ENCODE results near the gene CCDC9.

The CCDC9 gene

DNA sequence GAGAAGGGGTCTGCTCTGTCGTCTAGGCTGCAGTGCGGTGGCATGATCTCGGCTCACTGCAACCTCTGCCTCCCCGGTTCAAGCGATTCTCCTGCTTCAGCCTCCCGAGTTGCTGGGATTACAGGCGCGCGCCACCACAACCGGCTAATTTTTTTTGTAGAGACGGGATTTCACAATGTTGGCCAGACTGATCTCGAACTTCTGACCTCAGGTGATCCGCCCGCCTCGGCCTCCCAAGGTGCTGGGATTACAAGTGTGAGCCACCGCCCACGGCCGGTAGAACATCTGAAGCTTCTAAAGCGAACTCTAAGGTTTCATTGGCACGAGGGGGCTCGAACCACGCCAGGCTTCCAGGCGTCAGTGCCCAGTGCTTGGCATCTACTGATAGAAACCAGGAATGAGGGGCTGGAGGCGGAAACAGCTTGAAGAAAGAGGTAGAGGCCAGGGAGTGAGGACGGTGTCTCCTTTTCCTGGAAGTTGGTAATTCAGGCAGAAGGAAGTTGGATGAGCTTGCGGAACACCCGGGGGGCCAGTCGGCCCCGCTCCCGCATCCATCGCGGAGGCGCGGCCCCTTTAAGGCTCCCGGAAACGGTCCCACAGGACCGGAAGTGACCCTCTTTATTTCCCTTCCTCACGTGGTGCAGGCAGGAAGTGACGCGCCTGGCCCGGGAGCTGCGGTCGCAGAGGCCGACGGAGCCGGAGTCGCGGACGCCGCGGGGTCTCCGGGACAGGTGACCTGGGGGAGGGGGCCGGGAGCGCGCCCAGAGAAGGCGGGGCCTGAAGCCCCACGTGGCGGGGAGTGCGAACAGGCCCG lies at the start of gene CCDC9:
Gene CCDC9, plus strand, starts transcription at position 647 of the 814 bp plus-strand sequence. CDS start 1,876 bp downstream, outside the sequence.
- FAIRE-seq (no peak), DNase-seq (ENCODE audit: low spot score) (peak; percentile 83)

DNA sequence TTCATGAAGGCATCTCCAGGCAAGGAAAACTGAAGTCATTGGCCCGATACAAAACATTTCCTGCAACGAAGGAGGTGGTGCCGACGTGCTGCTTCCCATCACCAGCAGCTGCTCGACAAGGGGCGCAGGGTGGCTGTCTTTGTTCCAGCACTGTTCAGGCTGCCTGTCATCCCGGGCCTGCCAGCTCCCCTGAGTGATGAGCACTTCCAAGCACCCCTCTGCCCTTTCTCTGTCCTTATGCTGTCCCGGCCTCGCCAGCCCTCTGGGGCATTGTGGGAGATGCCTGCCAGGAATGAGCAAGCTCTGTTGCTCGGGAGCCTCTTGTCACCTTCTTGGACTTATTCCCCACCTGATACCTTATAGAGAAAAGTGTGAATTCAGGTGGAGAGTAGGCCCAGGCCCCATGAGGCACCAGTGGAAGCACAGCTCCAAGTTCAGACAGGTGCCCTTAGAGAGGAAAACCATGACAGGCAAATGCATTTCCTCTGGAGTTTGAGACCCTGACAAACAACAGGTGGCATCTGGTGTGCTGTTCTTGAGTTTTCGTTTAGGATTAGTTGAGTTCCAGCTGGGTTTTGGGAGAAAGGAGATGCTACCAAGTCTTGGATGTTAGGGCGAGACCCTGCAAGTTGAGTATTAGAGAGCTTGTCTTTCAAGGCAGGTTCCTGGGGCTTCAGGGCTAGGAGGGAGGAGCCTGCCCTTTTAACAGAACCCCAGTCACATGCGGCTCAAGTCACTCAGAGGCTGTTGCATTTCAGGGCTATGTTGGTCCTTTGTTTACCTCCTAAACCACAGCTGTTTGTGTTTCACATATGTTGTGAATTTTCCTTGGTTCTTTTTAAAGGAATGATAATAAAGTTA lies 46.8 kb upstream of the CCDC9 start:
- FAIRE-seq: no peak
- DNase-seq (ENCODE audit: low spot score): no peak

DNA sequence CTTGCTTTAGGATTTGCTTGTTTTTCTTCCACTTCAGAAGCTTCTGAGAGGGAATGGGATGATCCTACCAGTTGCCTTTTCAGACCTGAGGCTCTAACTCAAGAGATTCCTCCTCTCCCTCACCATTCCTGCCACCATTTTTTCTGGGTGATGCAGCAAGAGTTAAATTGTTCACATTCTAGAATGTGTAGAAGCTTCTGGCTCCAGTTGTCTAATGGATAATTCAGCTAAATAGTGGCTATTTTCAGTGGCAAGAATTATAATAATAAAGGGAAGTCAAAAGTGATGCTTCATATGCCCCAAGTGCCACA lies 46.2 kb upstream of the CCDC9 start:
- FAIRE-seq: no peak

DNA sequence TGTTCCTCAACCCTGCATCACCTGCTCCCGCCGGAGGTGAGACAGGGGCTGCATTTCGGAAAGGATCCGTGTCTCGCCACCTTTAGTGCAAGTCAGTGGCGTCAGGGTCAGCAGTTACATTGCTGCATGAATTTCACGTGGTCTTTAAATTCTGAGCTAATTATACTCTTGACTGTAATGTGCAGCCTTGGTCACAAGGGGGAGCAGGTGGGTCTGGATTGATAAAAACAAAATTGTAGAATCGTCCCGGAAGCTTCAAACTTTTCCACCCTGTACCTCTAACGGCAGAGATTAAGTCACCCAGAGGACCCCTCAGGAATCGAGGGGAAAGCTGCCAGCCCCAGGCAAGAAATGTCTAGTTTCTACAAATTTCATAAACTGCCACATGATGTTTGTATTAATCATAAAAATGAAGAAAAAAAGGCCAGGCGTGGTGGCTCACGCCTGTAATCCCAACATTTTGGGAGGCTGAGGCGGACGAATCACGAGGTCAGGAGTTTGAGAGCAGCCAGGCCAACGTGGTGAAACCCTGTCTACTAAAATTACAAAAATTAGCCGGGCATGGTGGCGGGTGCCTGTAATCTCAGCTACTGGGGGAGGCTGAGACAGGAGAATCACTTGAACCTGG lies 45.5 kb upstream of the CCDC9 start:
- DNase-seq (ENCODE audit: low spot score) (peak; percentile 61), FAIRE-seq (no peak)

More for the DNA sequence above, 46.2 kb upstream of the CCDC9 start:
- DNase-seq (ENCODE audit: low spot score): no peak

DNA sequence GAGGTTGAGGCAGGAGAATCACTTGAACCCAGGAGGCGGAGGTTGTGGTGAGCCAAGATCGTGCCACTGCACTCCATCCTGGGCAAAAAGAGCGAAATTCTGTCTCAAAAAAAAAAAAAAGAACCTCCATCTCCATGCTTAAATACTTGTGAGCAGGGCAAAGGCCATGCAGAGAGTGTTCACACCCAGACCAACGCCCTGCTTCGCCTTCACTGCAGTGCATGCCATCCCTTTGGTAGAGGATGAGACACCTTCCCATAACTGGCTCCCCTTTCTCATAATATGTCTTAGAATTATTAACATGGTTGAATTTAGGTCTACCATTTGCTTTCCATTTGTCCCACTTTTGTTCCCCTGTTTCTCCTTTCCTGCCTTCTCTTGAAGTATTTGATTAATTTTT lies 40.7 kb upstream of the CCDC9 start:
- FAIRE-seq: no peak
- no peak for DNase-seq (ENCODE audit: low spot score)

DNA sequence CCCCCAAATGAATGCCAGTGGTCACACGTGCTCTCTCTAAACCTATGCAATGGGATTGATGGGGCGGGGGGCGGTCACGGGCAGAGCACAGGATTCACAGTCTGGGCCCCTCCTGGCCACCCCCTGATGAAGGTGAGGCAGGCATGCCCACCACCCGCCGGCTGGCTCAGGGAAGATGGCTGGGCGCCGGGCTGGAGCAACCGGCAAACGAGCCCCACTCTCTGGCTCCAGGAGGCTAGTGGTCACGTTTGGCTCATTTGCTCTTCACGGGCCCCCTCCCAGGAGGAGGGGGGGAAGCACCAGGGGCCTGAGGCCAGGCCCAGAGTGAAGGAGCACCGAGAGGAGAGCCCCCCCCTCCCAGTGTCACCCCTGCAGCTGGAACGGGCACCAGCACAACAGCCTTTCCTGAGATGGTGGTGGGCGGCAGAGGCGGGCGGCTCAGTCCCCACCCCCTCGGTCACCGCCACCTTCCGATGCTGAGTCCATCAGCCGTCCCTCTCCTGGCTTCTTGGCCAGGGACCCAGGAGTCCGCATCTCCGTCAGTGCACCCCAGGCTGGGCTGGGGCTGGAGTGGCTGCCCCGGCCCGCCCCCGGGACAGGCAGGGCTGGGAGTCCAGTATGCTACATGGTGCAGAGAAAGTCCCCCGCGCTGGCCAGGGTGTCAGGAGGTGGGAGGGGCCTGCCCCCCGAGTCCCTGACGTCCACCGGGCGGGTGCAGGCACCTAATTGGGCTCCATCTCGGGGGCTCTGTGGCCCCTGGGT lies 35.1 kb upstream of the CCDC9 start:
- DNase-seq (ENCODE audit: low spot score) (no peak), FAIRE-seq (no peak)

DNA sequence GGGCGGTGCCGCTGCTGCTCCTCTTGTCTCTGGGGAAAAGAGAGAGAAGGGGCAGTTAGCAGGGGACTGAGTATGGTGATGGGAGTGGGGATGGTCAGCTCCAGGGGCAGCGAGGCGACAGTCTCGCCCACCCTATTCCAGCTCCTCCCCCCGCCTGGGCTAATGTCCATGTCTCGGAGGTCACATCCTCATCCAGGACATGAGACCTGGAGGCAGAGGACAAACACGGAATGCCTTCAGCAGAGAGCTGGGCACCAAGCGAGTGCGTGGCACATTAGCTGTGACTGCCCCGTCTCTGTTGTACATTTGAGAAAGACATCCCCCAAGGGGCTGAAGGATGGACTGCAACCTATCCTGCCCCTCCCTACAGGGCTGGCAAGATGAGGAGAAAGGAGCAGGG lies 34.4 kb upstream of the CCDC9 start:
- DNase-seq (ENCODE audit: low spot score): no peak
- no peak for FAIRE-seq

DNA sequence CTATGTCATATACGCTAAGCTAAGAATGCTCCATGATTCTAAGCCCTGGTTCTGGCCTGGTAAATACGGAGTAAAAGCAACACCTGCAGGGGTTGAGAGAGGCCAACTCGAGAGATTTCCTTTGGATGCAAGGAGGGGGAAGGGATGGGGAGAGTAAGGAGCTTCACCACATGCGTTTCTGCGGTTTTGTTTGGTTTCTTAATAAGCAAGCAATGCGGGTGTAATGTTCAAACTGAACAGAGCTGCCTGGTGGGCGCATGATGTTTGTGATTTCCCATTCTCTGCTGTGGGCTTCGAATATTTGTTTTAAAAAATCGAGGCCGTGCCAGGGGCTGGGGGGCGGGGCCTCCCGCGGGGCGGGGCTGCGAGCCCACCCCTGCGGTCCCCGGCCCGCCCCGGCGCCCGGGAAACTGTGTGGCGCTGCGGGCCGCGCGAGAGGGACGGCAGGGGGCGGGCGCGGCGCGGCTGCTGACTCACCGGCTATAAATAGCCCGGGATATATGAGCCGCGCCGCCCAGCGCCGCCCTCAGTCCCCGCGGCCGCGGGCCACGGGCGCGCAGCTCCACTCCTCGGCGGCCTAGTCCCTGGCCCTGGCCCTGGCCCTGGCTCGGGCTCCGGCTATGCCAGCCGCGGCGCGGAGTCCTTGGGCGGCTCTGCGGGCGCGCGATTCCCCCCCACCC lies 30.4 kb upstream of the CCDC9 start:
- DNase-seq (ENCODE audit: low spot score) (peak; percentile 70), FAIRE-seq (no peak)

DNA sequence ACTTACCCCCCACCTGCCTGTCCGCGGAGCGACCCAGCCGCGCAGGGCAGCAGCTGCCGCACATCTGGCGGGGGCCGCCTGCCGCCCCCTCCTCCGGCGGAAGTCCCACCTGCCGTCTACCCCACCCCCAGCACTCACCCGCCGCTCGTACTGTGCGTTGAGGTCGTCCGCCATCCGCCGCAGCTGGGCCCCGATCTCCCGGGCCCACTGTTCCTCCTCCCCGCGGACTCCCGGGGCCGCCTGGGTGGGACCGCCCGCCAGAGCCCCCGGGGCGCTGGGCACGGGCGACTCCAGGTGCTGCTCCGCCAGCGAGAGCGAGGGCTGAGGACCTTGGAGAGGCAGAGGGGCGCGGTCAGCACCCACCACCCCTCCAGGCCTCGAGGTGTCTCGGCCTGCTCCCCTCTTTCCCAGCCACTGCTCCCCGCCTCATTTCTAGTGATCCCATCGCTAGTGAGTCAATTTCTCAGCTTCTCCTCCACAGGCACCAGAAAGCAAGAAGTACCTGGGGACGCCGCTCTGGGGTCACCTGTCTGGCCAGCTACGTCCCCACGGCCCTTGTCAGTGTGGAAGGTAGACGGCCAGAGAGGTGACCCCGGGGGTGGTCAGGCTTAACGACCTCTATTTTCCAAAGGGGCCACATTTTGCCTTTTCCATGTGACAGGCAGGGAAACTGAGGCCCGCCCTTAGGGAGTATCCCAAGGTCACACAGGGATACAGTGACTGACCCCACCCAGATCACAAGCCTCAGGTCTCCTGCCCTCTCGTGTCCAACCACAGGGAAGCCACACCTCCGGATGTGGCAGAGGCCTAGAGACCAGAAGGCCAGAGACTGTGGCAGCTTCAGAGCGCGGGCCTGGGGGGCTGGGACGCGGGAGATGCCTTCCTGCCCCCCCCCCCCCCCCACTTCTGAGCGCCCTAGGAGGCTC lies 29.6 kb upstream of the CCDC9 start:
- DNase-seq (ENCODE audit: low spot score) (peak; percentile 82), FAIRE-seq (no peak)

DNA sequence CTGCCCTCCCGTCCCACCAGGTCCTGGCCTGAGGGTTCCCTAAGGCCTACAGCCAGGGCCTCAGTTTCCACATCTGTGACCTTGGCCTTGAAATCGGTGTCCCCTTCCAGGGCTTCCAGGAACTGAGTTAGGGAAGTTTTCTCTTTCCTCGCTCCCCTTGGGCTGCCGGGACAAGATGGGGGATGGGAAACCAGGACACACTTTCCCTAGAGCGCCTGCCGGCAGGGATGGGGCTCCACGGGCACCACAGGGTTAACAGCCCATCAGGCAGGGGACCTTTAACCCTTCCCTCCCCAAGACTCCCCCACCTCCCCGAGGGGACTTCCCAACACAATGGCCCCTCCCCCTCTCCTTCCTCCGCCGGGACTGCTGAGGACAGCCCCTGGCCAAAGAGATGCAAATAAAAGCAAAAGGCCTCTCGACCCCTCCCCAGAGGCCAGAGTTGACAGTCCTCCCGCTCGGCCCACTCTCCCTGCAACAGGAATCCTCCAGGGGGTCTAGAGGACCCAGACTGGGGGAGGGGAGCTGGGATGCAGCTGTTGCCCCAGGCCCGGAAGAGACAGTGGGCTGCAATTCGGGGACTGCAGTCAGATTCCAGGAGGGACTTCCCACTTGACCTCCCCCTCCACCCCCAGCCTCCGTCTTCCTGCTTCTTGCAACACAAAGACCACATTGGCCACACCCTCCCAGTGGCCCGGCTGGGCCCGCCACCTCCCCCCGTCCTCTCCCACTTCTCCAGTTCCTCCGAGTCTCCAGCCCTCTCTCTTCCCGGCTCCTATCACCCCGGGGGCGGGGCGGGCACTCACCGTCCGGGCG lies 28.8 kb upstream of the CCDC9 start:
- FAIRE-seq: no peak

DNA sequence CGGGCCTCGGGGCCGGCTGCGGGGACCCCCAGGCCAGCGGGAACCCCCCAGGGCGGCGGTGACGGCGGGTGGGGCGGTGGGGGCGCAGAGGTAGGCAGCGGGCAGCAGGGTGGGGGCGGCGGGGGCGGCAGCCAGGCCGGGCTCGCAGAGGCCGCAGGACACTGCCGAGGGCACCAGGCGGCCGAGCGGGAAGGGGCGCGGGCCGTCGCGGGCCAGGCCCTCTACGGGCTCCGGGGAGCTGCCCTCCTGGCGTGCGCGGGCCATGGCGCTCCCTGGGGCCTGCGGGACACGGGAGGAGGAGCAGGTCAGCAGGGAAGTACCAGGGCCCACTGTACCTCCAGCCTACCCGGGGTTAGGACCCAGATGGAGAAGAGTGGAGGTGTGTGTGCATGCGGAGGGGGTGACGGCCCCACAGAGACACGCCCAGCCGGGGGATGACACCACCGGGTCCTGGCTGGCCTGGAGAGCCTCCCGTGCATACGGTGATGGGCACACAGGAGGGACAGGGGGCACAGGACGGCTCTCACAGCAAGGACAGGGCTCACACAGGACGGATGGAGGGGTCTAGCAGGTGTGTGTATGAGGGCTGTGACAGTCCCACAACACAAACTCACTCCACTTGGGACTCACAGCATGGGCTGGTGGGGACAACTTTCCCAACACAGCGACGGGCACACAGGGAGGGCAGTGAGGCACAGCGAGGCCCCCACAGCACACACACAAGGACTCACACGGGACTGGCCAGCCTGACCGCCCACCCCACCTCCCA lies 28.0 kb upstream of the CCDC9 start:
- DNase-seq (ENCODE audit: low spot score) (peak; percentile 34), FAIRE-seq (no peak)

More for the DNA sequence above, 28.8 kb upstream of the CCDC9 start:
- peak; percentile 83 for DNase-seq (ENCODE audit: low spot score)

DNA sequence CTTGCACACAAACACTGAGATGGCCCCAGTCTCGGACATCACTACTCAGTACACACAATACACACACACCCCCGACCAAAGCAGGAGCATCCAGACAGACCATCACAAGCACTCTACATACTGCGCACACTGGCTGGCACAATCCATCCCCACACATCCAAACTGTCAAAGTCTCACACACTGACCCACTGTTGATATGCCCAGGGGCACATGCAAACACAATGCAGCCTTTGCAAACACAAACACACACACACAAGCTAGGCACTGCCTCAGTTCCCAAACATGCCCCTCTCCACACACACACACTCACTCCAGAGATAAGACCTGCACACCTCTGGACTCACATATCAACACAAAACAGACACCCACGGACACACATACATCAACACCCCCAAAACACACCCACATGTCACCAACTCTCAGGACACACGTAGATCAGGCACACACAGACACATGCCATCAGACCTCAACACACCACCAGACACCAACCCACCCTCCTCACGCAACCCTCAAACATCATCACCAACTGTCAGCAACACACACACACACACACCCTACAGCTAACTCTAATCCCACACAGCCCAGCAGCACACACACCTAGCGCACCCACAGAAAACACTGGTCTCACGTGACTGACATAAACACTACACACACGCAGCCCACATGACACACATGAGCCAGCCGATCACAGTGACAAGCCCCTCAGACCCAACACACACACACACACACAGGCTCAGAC lies 27.2 kb upstream of the CCDC9 start:
- FAIRE-seq (no peak), DNase-seq (ENCODE audit: low spot score) (no peak)

DNA sequence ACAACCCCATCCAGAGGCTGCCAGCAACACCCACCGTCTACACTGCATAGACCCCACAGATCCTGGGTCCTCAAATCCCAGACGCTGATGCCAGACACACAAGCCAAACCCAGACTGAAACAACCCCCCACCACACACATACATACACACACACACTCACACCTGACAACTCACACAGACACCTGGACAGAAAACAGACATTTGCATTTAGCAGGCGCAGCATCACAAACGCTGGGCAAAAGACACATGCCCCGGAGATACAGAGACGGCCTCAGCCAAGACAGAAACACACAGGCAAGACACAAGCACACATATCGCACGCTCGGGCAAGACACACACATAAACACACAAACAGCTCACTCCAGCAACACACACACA lies 26.7 kb upstream of the CCDC9 start:
- FAIRE-seq: no peak
- no peak for DNase-seq (ENCODE audit: low spot score)

DNA sequence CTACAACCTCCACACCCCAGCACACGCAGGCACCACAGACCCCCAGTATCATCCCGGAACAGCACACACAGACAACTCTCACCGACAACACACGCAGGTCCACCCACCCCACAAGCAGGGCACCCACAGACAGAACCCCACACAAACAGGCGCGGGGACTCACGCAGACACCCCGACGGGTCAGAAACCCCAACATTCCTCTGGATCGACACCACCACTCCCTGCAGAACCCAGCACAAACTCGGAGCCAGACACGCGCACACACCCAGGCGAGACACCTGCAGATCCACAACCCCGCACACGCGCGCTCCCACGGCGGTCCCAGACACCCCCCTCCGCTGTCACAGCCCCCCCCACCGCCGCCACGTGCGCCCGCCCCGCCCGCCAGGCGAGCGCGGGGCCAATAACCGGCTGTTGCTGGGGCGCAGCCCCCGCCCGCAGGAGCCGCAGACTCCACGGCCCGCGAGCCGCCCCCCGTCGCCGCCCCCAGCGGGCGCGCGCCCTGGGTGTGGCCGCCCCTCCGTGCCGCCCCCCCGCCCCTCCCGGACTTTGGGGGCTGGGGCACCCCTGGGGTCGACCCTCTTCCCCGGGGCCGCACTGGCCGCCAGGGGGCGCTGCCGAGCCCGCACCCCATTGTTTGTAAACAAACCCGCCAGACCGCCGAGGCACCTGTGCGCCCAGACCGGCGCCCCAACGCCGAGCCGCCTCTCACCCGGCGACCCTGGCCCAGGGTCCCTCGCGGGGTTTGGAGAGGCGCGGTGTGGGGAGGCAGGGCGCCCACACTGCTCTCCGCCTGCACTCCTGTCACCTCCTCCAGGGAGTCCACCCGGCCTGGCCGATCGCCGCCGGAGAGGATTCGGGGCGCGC lies 26.0 kb upstream of the CCDC9 start:
- DNase-seq (ENCODE audit: low spot score) (no peak), FAIRE-seq (no peak)

DNA sequence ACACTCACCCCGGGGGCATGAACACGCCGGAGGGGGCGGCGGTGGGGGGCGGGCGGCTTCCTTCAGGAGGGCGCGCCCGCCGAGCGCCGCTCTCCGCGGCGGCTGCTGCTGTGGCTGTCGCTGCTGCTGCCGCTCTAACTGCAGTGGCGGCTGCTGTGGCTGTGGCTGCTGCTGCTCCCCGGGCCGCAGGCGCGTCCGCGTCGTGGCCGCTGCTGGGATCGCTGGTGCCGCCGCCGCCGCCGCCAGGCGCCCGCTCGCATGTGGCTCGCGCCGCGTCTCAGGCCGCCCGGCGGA lies 25.5 kb upstream of the CCDC9 start, which contains the start of gene BBC3:
Gene BBC3, minus strand, starts transcription at position 279 of the 294 bp plus-strand sequence. CDS start 2,768 bp downstream, outside the sequence.
- no peak for FAIRE-seq
- no peak for DNase-seq (ENCODE audit: low spot score)

DNA sequence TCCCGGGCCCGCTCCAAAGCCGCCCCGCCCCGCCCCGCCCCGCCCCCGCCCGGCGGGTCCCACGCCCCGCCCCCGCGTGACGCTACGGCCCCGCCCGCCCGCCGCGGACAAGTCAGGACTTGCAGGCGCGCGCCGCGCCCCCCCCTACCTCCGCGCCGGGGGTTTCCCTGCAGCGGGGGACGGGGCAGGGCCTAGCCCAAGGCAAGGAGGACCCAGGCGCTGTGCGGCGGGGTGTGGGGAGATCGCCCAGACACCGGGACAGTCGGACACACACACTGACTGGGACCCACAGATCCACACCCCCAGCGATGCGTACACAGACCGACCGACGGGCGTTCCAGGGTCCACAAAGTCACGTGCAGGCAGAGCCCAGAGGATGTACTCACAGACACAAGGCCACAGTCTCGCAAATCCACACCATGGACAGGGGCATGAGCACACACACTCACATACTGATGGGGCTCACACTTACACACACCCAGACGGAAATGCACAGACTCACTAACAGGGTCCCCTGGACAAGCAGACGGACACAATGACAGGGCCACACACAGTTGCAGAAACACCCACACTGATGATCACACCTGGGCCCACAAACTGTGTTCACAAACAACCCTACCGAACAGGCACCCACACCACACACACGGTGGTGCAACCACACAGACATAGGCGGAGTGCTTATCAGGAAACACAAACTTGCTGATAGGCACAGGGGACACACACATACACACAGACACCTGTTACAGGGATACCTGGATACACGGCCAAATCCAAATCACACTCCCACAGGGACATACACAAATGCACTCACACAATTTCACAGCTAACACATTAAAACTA lies 24.9 kb upstream of the CCDC9 start:
- peak; percentile 62 for DNase-seq (ENCODE audit: low spot score)
- FAIRE-seq: no peak

Data from RCC 7860 (cell line).